ENCODE results near the gene DYNC1I2. TPM values are rescaled to one million over a fixed set of nuclear protein-coding genes. Genes with fewer than 3 reads are reported as not detected.
"Not testable (repeated sequence)": the region's sequence is repeated elsewhere in the genome, so short reads cannot be mapped to it uniquely, and the experiment has no call there.

Gene DYNC1I2
- polyA plus RNA-seq, 1 of the 3 experiments (the other 2 are of a cell fraction), result 99.7 TPM

DNA sequence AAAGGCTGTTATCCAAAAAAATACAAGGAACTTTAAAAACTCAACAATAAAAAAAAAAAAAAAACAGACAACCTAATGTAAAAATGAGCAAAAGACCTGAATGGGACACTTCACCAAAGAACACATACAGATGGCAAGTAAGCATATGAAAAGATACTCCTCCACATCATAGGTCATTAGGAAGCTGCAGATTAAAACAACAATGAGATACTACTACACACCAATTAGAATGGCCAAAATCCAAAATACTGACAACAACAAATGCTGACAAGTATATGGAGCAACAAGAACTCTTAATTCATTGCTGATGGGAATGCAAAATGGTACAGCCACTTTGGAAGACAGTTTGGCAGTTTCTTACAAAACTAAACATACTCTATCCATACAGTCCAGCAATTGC, 84.2 kb downstream of the DYNC1I2 start:
- H4K20me1 ChIP-seq (ENCODE audit: insufficient read depth), result no peaks in the 10 kb centered on the region
- TF ChIP-seq POLR2AphosphoS5 (IDR thresholded peaks at IDR 0.05; ENCODE audit: low read depth, low read length), result no peak
- TF ChIP-seq EP300 (IDR thresholded peaks at IDR 0.05; ENCODE audit: borderline replicate concordance in 1 of 2, low read depth in 1 of 2, low read length in 1 of 2), result no peak
- TF ChIP-seq TEAD4 (IDR thresholded peaks at IDR 0.05; ENCODE audit: borderline replicate concordance, insufficient read depth), result no peak
- TF ChIP-seq TCF12 (IDR thresholded peaks at IDR 0.05), result no peak
- TF ChIP-seq FOXM1 (IDR thresholded peaks at IDR 0.05; ENCODE audit: low read depth), result no peak
- no peak for TF ChIP-seq NRF1 (IDR thresholded peaks at IDR 0.05; ENCODE audit: low read depth, low read length)
- no peak for TF ChIP-seq RCOR1 (IDR thresholded peaks at IDR 0.05; ENCODE audit: low read length)
- no peak overlapping the region for H3K4me2 ChIP-seq
- ChIA-PET POLR2A (no interaction called here), CTCF (interaction anchor here (0.7 kb wide), 1 partner anchor 26 kb away, joined by 3 read pairs; no protein-coding TSS in a partner anchor)
- no peak overlapping the region for H3K4me3 ChIP-seq (ENCODE audit: low read depth in 2 of 2, low read length in 1 of 2)
- H3K9me2 ChIP-seq, result no peaks in the 10 kb centered on the region
- no peak overlapping the region for H3K27ac ChIP-seq (ENCODE audit: low read depth in 2 of 2, low read length in 1 of 2)
- DNase-seq, result no peak
- no peak overlapping the region for H3K9ac ChIP-seq
- H3K79me2 ChIP-seq (ENCODE audit: insufficient read depth), result no peaks in the 10 kb centered on the region
- H3K9me3 ChIP-seq, result no peaks in the 10 kb centered on the region
- no peak overlapping the region for H2AFZ ChIP-seq (ENCODE audit: low read depth)
- H3K27me3 ChIP-seq (ENCODE audit: insufficient read depth), result no peaks in the 10 kb centered on the region
- peaks cover 22% of the 10 kb centered on the region for H3F3A ChIP-seq (replicated peaks; ENCODE audit: insufficient read depth)
- H3K36me3 ChIP-seq (replicated peaks in 1 of 2; ENCODE audit: control insufficient read depth in 1 of 2, insufficient read depth in 2 of 2, low read length in 1 of 2), result peaks cover 0 to 26% of the 10 kb centered on the region in 2 experiments
- H3K4me1 ChIP-seq (ENCODE audit: control insufficient read depth in 1 of 2, insufficient read depth in 2 of 2, low read depth in 1 of 2, low read length in 1 of 2), result no peaks in the 10 kb centered on the region

DNA sequence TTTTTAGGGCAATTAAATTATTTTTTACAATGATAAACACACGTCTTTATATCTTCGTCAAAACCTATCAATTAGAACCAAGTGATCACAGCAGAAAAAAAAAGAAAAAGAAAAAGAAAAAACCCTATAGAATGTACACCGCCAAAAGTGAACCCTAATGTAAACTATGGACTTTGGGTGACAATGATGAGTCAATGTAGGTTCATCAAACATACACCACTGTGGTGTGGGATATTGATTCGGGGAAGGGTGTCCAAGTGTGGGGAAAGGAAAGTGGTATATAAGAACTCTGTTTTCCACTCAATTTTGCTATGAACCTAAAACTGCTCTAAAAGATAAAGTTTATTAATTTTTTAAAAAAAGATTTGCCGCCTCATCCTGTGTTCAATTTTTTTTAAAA, 85.1 kb downstream of the DYNC1I2 start:
- Histone ChIP-seq H3K4me1 (ENCODE audit: control insufficient read depth in 1 of 2, insufficient read depth in 2 of 2, low read depth in 1 of 2, low read length in 1 of 2) (no peaks in the 10 kb centered on the region), H4K20me1 (ENCODE audit: insufficient read depth) (no peaks in the 10 kb centered on the region), H3K9me2 (no peaks in the 10 kb centered on the region), H3K4me2 (no peak overlapping the region), H3K79me2 (ENCODE audit: insufficient read depth) (no peaks in the 10 kb centered on the region), H2AFZ (ENCODE audit: low read depth) (no peak overlapping the region), H3K4me3 (ENCODE audit: low read depth in 2 of 2, low read length in 1 of 2) (no peak overlapping the region), H3K9me3 (no peaks in the 10 kb centered on the region), H3K36me3 (replicated peaks in 1 of 2; ENCODE audit: control insufficient read depth in 1 of 2, insufficient read depth in 2 of 2, low read length in 1 of 2) (peaks cover 0 to 26% of the 10 kb centered on the region in 2 experiments), H3K27ac (ENCODE audit: low read depth in 2 of 2, low read length in 1 of 2) (no peak overlapping the region), H3K9ac (no peak overlapping the region), H3F3A (replicated peaks; ENCODE audit: insufficient read depth) (peaks cover 22% of the 10 kb centered on the region), H3K27me3 (ENCODE audit: insufficient read depth) (no peaks in the 10 kb centered on the region)
- POLR2A ChIA-PET, result no interaction called here
- CTCF ChIA-PET, result interaction anchor here (0.7 kb wide), 1 partner anchor 25 kb away, joined by 3 read pairs; no protein-coding TSS in a partner anchor
- TF ChIP-seq NRF1 (IDR thresholded peaks at IDR 0.05; ENCODE audit: low read depth, low read length), result no peak
- TF ChIP-seq, protein P1, sequence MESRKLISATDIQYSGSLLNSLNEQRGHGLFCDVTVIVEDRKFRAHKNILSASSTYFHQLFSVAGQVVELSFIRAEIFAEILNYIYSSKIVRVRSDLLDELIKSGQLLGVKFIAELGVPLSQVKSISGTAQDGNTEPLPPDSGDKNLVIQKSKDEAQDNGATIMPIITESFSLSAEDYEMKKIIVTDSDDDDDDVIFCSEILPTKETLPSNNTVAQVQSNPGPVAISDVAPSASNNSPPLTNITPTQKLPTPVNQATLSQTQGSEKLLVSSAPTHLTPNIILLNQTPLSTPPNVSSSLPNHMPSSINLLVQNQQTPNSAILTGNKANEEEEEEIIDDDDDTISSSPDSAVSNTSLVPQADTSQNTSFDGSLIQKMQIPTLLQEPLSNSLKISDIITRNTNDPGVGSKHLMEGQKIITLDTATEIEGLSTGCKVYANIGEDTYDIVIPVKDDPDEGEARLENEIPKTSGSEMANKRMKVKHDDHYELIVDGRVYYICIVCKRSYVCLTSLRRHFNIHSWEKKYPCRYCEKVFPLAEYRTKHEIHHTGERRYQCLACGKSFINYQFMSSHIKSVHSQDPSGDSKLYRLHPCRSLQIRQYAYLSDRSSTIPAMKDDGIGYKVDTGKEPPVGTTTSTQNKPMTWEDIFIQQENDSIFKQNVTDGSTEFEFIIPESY (IDR thresholded peaks at IDR 0.05; ENCODE audit: borderline replicate concordance, low read depth), result no peak
- TF ChIP-seq, protein P2, sequence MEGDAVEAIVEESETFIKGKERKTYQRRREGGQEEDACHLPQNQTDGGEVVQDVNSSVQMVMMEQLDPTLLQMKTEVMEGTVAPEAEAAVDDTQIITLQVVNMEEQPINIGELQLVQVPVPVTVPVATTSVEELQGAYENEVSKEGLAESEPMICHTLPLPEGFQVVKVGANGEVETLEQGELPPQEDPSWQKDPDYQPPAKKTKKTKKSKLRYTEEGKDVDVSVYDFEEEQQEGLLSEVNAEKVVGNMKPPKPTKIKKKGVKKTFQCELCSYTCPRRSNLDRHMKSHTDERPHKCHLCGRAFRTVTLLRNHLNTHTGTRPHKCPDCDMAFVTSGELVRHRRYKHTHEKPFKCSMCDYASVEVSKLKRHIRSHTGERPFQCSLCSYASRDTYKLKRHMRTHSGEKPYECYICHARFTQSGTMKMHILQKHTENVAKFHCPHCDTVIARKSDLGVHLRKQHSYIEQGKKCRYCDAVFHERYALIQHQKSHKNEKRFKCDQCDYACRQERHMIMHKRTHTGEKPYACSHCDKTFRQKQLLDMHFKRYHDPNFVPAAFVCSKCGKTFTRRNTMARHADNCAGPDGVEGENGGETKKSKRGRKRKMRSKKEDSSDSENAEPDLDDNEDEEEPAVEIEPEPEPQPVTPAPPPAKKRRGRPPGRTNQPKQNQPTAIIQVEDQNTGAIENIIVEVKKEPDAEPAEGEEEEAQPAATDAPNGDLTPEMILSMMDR (IDR thresholded peaks at IDR 0.05), result no peak
- no peak for TF ChIP-seq GABPA (IDR thresholded peaks at IDR 0.05; ENCODE audit: low read depth)
- TF ChIP-seq TCF12 (IDR thresholded peaks at IDR 0.05), result no peak
- TF ChIP-seq TEAD4 (IDR thresholded peaks at IDR 0.05; ENCODE audit: borderline replicate concordance, insufficient read depth), result no peak
- TF ChIP-seq MEF2A (IDR thresholded peaks at IDR 0.05; ENCODE audit: borderline replicate concordance, low read depth), result no peak
- no peak for TF ChIP-seq RCOR1 (IDR thresholded peaks at IDR 0.05; ENCODE audit: low read length)
- TF ChIP-seq FOXJ3 (CRISPR knock-in tag; IDR thresholded peaks at IDR 0.05), result no peak
- no peak for TF ChIP-seq RFX5 (IDR thresholded peaks at IDR 0.05; ENCODE audit: low read length)
- no peak for TF ChIP-seq MXI1 (IDR thresholded peaks at IDR 0.05; ENCODE audit: low read depth, low read length)
- no peak for TF ChIP-seq NFIC (IDR thresholded peaks at IDR 0.05; ENCODE audit: borderline replicate concordance)
- TF ChIP-seq, protein P3, sequence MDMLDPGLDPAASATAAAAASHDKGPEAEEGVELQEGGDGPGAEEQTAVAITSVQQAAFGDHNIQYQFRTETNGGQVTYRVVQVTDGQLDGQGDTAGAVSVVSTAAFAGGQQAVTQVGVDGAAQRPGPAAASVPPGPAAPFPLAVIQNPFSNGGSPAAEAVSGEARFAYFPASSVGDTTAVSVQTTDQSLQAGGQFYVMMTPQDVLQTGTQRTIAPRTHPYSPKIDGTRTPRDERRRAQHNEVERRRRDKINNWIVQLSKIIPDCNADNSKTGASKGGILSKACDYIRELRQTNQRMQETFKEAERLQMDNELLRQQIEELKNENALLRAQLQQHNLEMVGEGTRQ (IDR thresholded peaks at IDR 0.05; ENCODE audit: borderline replicate concordance, low read depth, low read length), result no peak
- 66% methylated on average over 5 of the region's 5 CpGs for WGBS (ENCODE audit: low lambda C conversion rate)
- DNase-seq, result no peak

DNA sequence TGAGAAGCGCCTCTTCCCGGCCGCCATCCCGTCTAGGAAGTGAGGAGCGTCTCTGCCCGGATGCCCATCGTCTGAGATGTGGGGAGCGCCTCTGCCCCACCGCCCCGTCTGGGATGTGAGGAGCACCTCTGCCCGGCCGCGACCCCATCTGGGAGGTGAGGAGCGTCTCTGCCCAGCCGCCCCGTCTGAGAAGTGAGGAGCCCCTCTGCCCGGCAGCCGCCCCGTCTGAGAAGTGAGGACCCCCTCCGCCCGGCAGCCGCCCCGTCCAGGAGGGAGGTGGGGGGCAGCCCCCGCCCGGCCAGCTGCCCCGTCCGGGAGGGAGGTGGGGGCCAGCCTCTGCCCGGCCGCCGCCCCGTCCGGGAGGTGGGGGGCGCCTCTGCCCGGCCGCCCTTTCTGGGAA, 87.3 kb downstream of the DYNC1I2 start:
- H3K4me2 ChIP-seq, result not testable (repeated sequence)
- 87% methylated on average over 15 of the region's 35 CpGs for WGBS (ENCODE audit: low lambda C conversion rate)

More for the DNA sequence above, 87.3 kb downstream of the DYNC1I2 start:
- DNase-seq; H3K27ac ChIP-seq (ENCODE audit: low read depth in 2 of 2, low read length in 1 of 2); POLR2A ChIA-PET; H2AFZ ChIP-seq (ENCODE audit: low read depth); H3K27me3 ChIP-seq (ENCODE audit: insufficient read depth); CTCF ChIA-PET; H3K9me2 ChIP-seq; H3K9me3 ChIP-seq; H3K9ac ChIP-seq; H3K4me1 ChIP-seq (ENCODE audit: control insufficient read depth in 1 of 2, insufficient read depth in 2 of 2, low read depth in 1 of 2, low read length in 1 of 2); H4K20me1 ChIP-seq (ENCODE audit: insufficient read depth); H3K79me2 ChIP-seq (ENCODE audit: insufficient read depth); H3K4me3 ChIP-seq (ENCODE audit: low read depth in 2 of 2, low read length in 1 of 2): not testable (repeated sequence)
- Histone ChIP-seq H3K36me3 (replicated peaks in 1 of 2; ENCODE audit: control insufficient read depth in 1 of 2, insufficient read depth in 2 of 2, low read length in 1 of 2) (peaks cover 0 to 23% of the 10 kb centered on the region in 2 experiments), H3F3A (replicated peaks; ENCODE audit: insufficient read depth) (peaks cover 16% of the 10 kb centered on the region)

All from SK-N-SH (cell line).